ENCODE measurements around the gene DAGLA.

The DAGLA gene

GRCh38 chr11:61728066-61728939 lies 48.1 kb downstream of the DAGLA start:
- no peak for TF ChIP-seq CTCF (conservative IDR thresholded peaks at IDR 0.05)
- no peak overlapping the region for H3K27ac ChIP-seq

DNA sequence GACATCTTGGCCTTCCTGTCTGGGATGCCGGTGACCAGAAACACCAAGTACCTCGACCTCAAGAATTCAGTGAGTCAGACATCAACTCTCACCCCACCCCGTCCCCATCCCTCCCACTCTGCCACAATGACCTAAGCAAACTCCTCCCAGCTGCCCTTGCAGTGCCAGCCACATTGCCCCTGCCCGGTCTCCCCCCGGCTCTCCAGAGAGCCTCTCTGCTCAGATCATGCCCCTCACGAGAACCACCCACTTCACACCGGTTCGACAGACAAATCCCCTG lies 48.7 kb downstream of the DAGLA start:
- no peak overlapping the region for H3K27ac ChIP-seq
- no peak for TF ChIP-seq CTCF (conservative IDR thresholded peaks at IDR 0.05)

GRCh38 chr11:61730240-61730994 lies 50.2 kb downstream of the DAGLA start:
- no peak for TF ChIP-seq CTCF (conservative IDR thresholded peaks at IDR 0.05)
- no peak overlapping the region for H3K27ac ChIP-seq

DNA sequence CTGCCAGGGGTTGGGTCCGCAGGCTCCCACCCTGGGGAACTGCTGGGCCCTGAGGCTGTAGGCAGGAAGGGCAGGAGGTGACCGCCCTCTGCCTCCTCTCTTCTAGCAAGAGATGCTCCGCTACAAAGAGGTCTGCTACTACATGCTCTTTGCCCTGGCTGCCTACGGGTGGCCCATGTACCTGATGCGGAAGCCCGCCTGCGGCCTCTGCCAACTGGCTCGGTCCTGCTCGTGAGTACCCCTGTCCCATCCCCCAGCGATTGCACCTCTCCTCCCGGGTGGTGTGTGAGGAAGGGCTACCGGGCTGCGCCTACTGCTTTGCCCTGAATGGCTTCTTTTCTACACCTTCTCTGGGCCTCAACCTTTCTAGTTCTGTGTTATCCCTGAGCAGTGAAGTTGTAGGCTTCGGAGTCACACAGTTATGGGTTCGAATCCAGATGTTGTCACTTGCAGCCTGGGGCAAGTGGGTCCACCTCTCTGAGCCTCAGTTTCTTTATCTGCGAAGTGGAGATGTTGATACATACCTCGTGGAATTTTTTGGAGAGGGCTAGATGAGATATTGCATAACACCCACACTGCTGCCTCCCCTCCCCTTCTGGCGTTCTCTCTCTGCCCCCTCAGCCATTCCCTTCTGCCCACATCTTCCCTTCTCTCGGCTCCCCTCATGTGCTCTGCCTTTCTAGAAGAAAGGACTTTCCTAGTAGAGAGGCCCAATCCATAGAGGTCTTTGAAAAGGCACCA lies 51.2 kb downstream of the DAGLA start:
- H3K27ac ChIP-seq, result no peak overlapping the region

DNA sequence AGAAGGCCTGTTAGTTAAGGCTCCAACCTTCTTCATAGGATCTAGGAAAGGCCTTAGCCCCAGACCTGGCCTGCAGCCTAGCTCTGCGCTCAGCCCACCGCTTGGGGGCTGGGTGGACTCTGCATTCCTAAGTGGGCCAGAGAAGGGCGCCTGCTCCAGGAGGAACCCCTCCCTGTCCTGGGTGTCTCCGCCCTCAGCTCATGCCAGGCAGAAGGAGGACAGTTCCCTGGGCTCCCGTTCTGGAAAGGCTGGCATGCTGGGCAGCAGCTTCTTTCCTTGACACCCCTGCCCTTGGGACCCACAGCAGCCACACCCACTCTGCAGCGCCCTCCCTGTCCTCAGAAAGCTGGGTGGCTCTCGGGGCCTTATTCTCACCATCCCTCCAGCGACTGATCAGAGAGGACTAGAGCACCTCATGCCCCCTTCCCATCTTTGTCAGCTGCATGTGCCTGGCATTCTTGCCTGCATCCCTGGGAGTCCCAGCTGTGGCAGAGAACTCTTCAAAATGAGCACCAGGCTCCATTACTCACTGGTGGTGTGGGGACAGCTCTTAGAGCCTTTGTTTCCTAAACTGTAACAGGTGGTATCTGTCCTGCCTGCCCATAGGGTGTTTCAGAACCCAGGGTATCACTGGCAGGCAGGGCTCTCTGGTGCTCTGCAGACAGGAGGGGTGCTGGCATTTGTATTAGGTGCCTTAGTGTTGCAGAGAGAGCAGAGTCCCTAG lies 51.9 kb downstream of the DAGLA start:
- TF ChIP-seq CTCF (conservative IDR thresholded peaks at IDR 0.05), result no peak
- no peak overlapping the region for H3K27ac ChIP-seq

More for the DNA sequence above, 51.2 kb downstream of the DAGLA start:
- no peak for TF ChIP-seq CTCF (conservative IDR thresholded peaks at IDR 0.05)

- H3K27ac ChIP-seq, result no peak overlapping the region
- TF ChIP-seq CTCF (conservative IDR thresholded peaks at IDR 0.05), result no peak
Observed at GRCh38 chr11:61732705-61733104, 52.5 kb downstream of the DAGLA start.
